KMS-11 (cell line): Measurements from ENCODE around the gene SIN3B.

Source experiments
- H2AFZ ChIP-seq: fragments of 200-600 bp; sonication (generic); 2 replicates; pipeline ENCODE4 v1.6.1; 2016; ENCODE audit warnings: antibody characterized with exemption, mixed run types, low read depth
- H3K27ac ChIP-seq: fragments of 200-600 bp; sonication (generic); 2 replicates; pipeline ENCODE4 v1.6.1; 2016; ENCODE audit warnings: mild to moderate bottlenecking, mixed run types
- H3K27me3 ChIP-seq: fragments of 200-600 bp; sonication (generic); 2 replicates; pipeline ENCODE4 v1.6.1; 2017; ENCODE audit warnings: mild to moderate bottlenecking, low read depth, mixed run types, moderate library complexity; ENCODE audit not compliant: insufficient read depth
- H3K36me3 ChIP-seq: fragments of 200-600 bp; sonication (generic); 2 replicates; pipeline ENCODE4 v1.6.1; 2017; ENCODE audit warnings: mild to moderate bottlenecking, mixed run types; ENCODE audit not compliant: insufficient read depth
- H3K4me1 ChIP-seq: fragments of 200-600 bp; sonication (generic); 2 replicates; pipeline ENCODE4 v1.6.1; 2016; ENCODE audit warnings: mild to moderate bottlenecking, low read depth, mixed run types; ENCODE audit not compliant: poor library complexity, severe bottlenecking
- H3K4me2 ChIP-seq: fragments of 200-600 bp; sonication (generic); 2 replicates; pipeline ENCODE4 v1.7.0; 2016; ENCODE audit warnings: mild to moderate bottlenecking, mixed run types
- H3K4me3 ChIP-seq: fragments of 200-600 bp; sonication (generic); IDR thresholded peaks from 2 replicates; pipeline ENCODE4 v1.6.1; 2017; ENCODE audit warnings: low read depth, low read length, mixed read lengths; ENCODE audit not compliant: insufficient read depth
- H3K79me2 ChIP-seq: fragments of 200-600 bp; sonication (generic); 2 replicates; pipeline ENCODE4 v1.6.1; 2016; ENCODE audit warnings: low read depth, mixed run types; ENCODE audit not compliant: insufficient read depth
- H3K9ac ChIP-seq: fragments of 200-600 bp; sonication (generic); 2 replicates; pipeline ENCODE4 v1.6.1; 2016; ENCODE audit warnings: mild to moderate bottlenecking, mixed run types
- H4K20me1 ChIP-seq: fragments of 200-600 bp; sonication (generic); 2 replicates; pipeline ENCODE4 v1.6.1; 2016; ENCODE audit warnings: mild to moderate bottlenecking, mixed run types; ENCODE audit not compliant: insufficient read depth
- TF ChIP-seq, protein P1 (sequence below): fragments of 200-600 bp; sonication (generic); conservative IDR thresholded peaks from 2 replicates; pipeline ENCODE4 v1.6.1; 2017; ENCODE audit warnings: low read depth, mild to moderate bottlenecking, antibody characterized with exemption, low read length, moderate library complexity, mixed read lengths

The SIN3B gene

DNA sequence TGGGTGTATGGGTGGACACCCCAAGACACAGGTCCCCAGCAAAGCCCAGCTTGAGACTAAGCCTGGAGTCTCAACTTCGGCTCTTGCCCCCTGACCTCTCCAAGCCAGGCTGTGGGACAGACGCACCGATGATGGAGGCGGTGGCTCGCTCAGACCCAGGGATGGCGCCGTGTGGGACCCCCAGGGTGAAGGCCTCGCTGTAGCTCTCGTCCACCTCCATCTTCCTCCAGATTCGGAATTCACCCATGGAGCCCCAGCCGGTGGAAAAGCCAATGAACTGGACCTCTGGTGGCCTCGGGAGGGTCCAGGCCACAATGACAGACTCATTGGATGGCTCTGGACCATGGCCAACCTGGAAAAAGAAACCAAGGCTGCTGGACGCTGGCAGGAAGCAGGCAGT lies 98.7 kb downstream of the SIN3B start:
- H3K79me2 ChIP-seq, result no peaks in the 10 kb centered on the region
- peaks cover 14% of the 10 kb centered on the region for H3K27me3 ChIP-seq
- H3K4me3 ChIP-seq, result no peak overlapping the region
- no peak overlapping the region for H3K9ac ChIP-seq
- TF ChIP-seq, protein P1, sequence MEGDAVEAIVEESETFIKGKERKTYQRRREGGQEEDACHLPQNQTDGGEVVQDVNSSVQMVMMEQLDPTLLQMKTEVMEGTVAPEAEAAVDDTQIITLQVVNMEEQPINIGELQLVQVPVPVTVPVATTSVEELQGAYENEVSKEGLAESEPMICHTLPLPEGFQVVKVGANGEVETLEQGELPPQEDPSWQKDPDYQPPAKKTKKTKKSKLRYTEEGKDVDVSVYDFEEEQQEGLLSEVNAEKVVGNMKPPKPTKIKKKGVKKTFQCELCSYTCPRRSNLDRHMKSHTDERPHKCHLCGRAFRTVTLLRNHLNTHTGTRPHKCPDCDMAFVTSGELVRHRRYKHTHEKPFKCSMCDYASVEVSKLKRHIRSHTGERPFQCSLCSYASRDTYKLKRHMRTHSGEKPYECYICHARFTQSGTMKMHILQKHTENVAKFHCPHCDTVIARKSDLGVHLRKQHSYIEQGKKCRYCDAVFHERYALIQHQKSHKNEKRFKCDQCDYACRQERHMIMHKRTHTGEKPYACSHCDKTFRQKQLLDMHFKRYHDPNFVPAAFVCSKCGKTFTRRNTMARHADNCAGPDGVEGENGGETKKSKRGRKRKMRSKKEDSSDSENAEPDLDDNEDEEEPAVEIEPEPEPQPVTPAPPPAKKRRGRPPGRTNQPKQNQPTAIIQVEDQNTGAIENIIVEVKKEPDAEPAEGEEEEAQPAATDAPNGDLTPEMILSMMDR, result no peak
- no peaks in the 10 kb centered on the region for H3K36me3 ChIP-seq
- H3K4me1 ChIP-seq, result no peaks in the 10 kb centered on the region
- H4K20me1 ChIP-seq, result no peaks in the 10 kb centered on the region
- no peak overlapping the region for H3K4me2 ChIP-seq
- H3K27ac ChIP-seq, result no peak overlapping the region
- H2AFZ ChIP-seq, result no peak overlapping the region

DNA sequence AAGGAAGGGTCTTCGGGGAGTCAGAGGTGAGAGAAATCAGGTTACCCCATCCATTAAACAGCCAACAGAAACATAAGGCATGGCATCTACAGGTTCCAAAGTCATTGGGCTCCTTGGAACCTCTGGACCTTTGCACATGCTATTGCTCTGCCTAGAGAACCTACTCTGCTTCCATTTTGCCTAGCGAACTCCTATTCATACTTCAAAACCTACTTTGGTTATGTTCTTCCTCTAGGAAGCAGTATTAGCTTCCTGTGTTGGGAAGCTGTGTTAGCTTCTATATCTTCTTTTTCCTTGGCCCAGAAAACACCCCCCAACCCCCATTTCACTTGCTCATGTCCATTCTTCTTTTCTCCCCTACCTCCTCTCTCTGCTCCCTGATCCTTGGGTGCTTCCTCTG lies 99.2 kb downstream of the SIN3B start:
- H3K27ac ChIP-seq, result no peak overlapping the region

DNA sequence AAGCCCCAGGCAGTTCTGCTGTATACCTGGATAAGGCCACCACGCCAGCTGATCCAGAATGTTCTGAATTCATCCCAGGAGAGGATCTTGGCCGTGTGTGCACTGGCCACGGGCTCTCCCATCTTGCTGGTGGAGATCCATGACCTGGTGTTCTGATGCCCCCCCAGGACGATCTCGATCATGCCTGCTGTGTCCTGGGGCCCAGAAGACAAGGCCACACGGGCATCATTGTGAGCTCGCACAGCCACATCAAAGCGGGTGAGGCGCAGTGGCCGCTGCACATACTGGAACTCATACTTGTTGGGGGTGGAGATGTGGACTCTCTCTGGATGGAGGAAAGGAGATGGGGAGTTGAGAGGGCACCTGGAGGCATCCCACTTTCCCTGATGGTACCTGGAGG lies 99.7 kb downstream of the SIN3B start:
- H3K4me1 ChIP-seq, result no peaks in the 10 kb centered on the region
- no peaks in the 10 kb centered on the region for H4K20me1 ChIP-seq
- TF ChIP-seq, protein P1, result no peak
- no peak overlapping the region for H3K27ac ChIP-seq
- no peaks in the 10 kb centered on the region for H3K36me3 ChIP-seq
- H3K9ac ChIP-seq, result no peak overlapping the region
- no peak overlapping the region for H2AFZ ChIP-seq
- H3K4me3 ChIP-seq, result no peak overlapping the region
- H3K4me2 ChIP-seq, result no peak overlapping the region
- peaks cover 12% of the 10 kb centered on the region for H3K27me3 ChIP-seq
- H3K79me2 ChIP-seq, result no peaks in the 10 kb centered on the region

More for the DNA sequence above, 99.2 kb downstream of the SIN3B start:
- Histone ChIP-seq H3K9ac (no peak overlapping the region), H2AFZ (no peak overlapping the region), H3K36me3 (no peaks in the 10 kb centered on the region), H3K79me2 (no peaks in the 10 kb centered on the region), H3K4me3 (no peak overlapping the region), H3K4me2 (no peak overlapping the region), H3K27me3 (peaks cover 14% of the 10 kb centered on the region), H4K20me1 (no peaks in the 10 kb centered on the region), H3K4me1 (no peaks in the 10 kb centered on the region)
- TF ChIP-seq, protein P1, result no peak
